Natural killer cell (primary cell): ENCODE measurements around the gene CXCR6. TPM values are rescaled to one million over a fixed set of nuclear protein-coding genes. Genes with fewer than 3 reads are reported as not detected.

Experiments
- ATAC-seq, 3 donors: fragments of 150-1000 bp in 2 of 3; fragments of 200-7000 bp in 1 of 3; cut with Tn5 transposase; 1 replicate in 1 of 3; 2 replicates in 2 of 3; pipeline ENCODE4 v1.10.0; 2021; ENCODE audit warnings: mild to moderate bottlenecking in 2 of 3, moderate library complexity in 2 of 3
- DNase-seq, 2 donors: peaks; one replicate each; pipeline versions ENCODE4 v3.0.0 to v3.0.0-alpha.2; 2013 to 2021; ENCODE audit warnings: mixed read lengths in 1 of 2
- H3K27ac ChIP-seq: one replicate; pipeline ENCODE4 v1.5.1; 2013; ENCODE audit warnings: mild to moderate bottlenecking, low read length
- H3K27me3 ChIP-seq: one replicate; pipeline ENCODE4 v1.6.1; 2013; ENCODE audit warnings: low read length; ENCODE audit not compliant: control insufficient read depth, insufficient read depth
- H3K36me3 ChIP-seq: one replicate; pipeline ENCODE4 v1.6.1; 2013; ENCODE audit warnings: low read length; ENCODE audit not compliant: control insufficient read depth, insufficient read depth
- H3K4me1 ChIP-seq: one replicate; pipeline ENCODE4 v1.6.1; 2013; ENCODE audit warnings: low read length; ENCODE audit not compliant: control insufficient read depth, insufficient read depth
- H3K4me3 ChIP-seq: one replicate; pipeline ENCODE4 v1.5.1; 2013; ENCODE audit warnings: low read length
- H3K9me3 ChIP-seq: one replicate; pipeline ENCODE4 v1.6.1; 2013; ENCODE audit warnings: low read length; ENCODE audit not compliant: control insufficient read depth, insufficient read depth
- H3K27ac Mint-ChIP-seq, 2 donors: one replicate each; pipeline ENCODE4 v1.8.0; 2022; ENCODE audit warnings: mild to moderate bottlenecking in 2 of 2, mixed read lengths in 2 of 2, moderate library complexity in 1 of 2
- H3K27me3 Mint-ChIP-seq, 2 donors: one replicate each; pipeline ENCODE4 v1.8.0; 2022; ENCODE audit warnings: low read depth in 2 of 2, mixed read lengths in 2 of 2
- H3K36me3 Mint-ChIP-seq: one replicate; pipeline ENCODE4 v1.8.0; 2022; ENCODE audit warnings: mixed read lengths
- H3K4me1 Mint-ChIP-seq, 2 donors: one replicate each; pipeline ENCODE4 v1.8.0; 2022; ENCODE audit warnings: mixed read lengths in 2 of 2
- H3K4me3 Mint-ChIP-seq: one replicate; pipeline ENCODE4 v1.8.0; 2022; ENCODE audit warnings: mild to moderate bottlenecking, moderate library complexity, mixed read lengths
- H3K9me3 Mint-ChIP-seq, 2 donors: one replicate each; pipeline ENCODE4 v1.8.0; 2022; ENCODE audit warnings: mixed read lengths in 2 of 2
- WGBS: methylation state at CpG from one replicate; pipeline ENCODE4 v1.1.7; 2013; ENCODE audit warnings: missing lambda C conversion rate; ENCODE audit not compliant: insufficient coverage; 5-methylcytosine and 5-hydroxymethylcytosine counted together
- intact Hi-C: fragments of 100-400 bp; cut with micrococcal nuclease; formaldehyde crosslinking; loops from one replicate; pipeline ENCODE4 v1.14.2; 2022
- total RNA-seq, 4 donors: library from RNA; stranded (reverse); fragments of 120-200 nt in 1 of 4; gene quantifications; one replicate each; pipeline versions ENCODE4 v1.2.3 to v1.2.4, GENCODE V29; 2013 to 2022
- TF ChIP-seq, protein P1 (sequence below): fragments of 200-600 bp; IDR thresholded peaks from one replicate; pipeline ENCODE4 v1.8.0; 2022; ENCODE audit warnings: antibody characterized with exemption

Gene CXCR6
- total RNA-seq, 3 donors from 2014 or later (not counting 1 experiment from before 2014, with no cell fraction given) = 0.95 to 2.1 (median 1.7) TPM

DNA sequence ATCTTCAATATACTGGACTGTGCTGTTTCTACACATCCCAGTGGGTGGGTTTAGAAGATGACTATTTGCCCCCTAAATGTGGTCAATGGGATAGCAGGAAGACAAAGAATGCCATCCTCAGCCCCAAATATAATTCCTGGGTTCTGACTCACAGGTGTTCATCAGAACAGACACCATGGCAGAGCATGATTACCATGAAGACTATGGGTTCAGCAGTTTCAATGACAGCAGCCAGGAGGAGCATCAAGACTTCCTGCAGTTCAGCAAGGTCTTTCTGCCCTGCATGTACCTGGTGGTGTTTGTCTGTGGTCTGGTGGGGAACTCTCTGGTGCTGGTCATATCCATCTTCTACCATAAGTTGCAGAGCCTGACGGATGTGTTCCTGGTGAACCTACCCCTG is 3.0 kb downstream of the CXCR6 start:
- H3K36me3 Mint-ChIP-seq = no peaks in the 10 kb centered on the region
- Histone ChIP-seq H3K36me3 (peaks cover 47% of the 10 kb centered on the region), H3K4me3 (no peak overlapping the region), H3K27me3 (no peaks in the 10 kb centered on the region), H3K9me3 (no peaks in the 10 kb centered on the region), H3K4me1 (peaks cover 79% of the 10 kb centered on the region), H3K27ac (peak overlapping the region; percentile 59)
- no peak for ATAC-seq
- 83% methylated on average over 1 of the region's 1 CpG for WGBS
- intact Hi-C loops = no loop called here
- no peaks in the 10 kb centered on the region for H3K27me3 Mint-ChIP-seq
- H3K27ac Mint-ChIP-seq = no peak overlapping the region
- TF ChIP-seq, protein P1, sequence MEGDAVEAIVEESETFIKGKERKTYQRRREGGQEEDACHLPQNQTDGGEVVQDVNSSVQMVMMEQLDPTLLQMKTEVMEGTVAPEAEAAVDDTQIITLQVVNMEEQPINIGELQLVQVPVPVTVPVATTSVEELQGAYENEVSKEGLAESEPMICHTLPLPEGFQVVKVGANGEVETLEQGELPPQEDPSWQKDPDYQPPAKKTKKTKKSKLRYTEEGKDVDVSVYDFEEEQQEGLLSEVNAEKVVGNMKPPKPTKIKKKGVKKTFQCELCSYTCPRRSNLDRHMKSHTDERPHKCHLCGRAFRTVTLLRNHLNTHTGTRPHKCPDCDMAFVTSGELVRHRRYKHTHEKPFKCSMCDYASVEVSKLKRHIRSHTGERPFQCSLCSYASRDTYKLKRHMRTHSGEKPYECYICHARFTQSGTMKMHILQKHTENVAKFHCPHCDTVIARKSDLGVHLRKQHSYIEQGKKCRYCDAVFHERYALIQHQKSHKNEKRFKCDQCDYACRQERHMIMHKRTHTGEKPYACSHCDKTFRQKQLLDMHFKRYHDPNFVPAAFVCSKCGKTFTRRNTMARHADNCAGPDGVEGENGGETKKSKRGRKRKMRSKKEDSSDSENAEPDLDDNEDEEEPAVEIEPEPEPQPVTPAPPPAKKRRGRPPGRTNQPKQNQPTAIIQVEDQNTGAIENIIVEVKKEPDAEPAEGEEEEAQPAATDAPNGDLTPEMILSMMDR = no peak
- DNase-seq = peak in 1 of 2 donors; percentile 43
- H3K4me1 Mint-ChIP-seq = peaks cover 47 to 59% of the 10 kb centered on the region in 2 donors
- no peaks in the 10 kb centered on the region for H3K9me3 Mint-ChIP-seq
- H3K4me3 Mint-ChIP-seq = no peak overlapping the region

DNA sequence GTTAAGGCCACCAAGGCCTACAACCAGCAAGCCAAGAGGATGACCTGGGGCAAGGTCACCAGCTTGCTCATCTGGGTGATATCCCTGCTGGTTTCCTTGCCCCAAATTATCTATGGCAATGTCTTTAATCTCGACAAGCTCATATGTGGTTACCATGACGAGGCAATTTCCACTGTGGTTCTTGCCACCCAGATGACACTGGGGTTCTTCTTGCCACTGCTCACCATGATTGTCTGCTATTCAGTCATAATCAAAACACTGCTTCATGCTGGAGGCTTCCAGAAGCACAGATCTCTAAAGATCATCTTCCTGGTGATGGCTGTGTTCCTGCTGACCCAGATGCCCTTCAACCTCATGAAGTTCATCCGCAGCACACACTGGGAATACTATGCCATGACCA is 3.6 kb downstream of the CXCR6 start:
- Histone ChIP-seq H3K4me1 (peaks cover 85% of the 10 kb centered on the region), H3K4me3 (no peak overlapping the region), H3K27me3 (no peaks in the 10 kb centered on the region), H3K9me3 (no peaks in the 10 kb centered on the region), H3K27ac (peak overlapping the region; percentile 9), H3K36me3 (peaks cover 52% of the 10 kb centered on the region)
- peak in 1 of 2 donors; percentile 38 for DNase-seq
- no peak overlapping the region for H3K27ac Mint-ChIP-seq
- 55% methylated on average over 3 of the region's 3 CpGs for WGBS
- H3K9me3 Mint-ChIP-seq = no peaks in the 10 kb centered on the region
- H3K27me3 Mint-ChIP-seq = no peaks in the 10 kb centered on the region
- ATAC-seq = no peak
- intact Hi-C loops = no loop called here
- H3K36me3 Mint-ChIP-seq = no peaks in the 10 kb centered on the region
- TF ChIP-seq, protein P1 = no peak
- no peak overlapping the region for H3K4me3 Mint-ChIP-seq
- H3K4me1 Mint-ChIP-seq = peaks cover 53 to 65% of the 10 kb centered on the region in 2 donors

DNA sequence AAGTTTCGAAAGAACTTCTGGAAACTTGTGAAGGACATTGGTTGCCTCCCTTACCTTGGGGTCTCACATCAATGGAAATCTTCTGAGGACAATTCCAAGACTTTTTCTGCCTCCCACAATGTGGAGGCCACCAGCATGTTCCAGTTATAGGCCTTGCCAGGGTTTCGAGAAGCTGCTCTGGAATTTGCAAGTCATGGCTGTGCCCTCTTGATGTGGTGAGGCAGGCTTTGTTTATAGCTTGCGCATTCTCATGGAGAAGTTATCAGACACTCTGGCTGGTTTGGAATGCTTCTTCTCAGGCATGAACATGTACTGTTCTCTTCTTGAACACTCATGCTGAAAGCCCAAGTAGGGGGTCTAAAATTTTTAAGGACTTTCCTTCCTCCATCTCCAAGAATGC is 4.1 kb downstream of the CXCR6 start:
- intact Hi-C loops = no loop called here
- Mint-ChIP-seq H3K36me3 (no peaks in the 10 kb centered on the region), H3K27ac (peak overlapping the region in 1 of 2 donors; percentile 44), H3K4me1 (peaks cover 58 to 66% of the 10 kb centered on the region in 2 donors), H3K4me3 (no peak overlapping the region), H3K27me3 (no peaks in the 10 kb centered on the region), H3K9me3 (no peaks in the 10 kb centered on the region)
- Histone ChIP-seq H3K4me3 (no peak overlapping the region), H3K36me3 (peaks cover 54% of the 10 kb centered on the region), H3K9me3 (no peaks in the 10 kb centered on the region), H3K27me3 (no peaks in the 10 kb centered on the region), H3K27ac (peak overlapping the region; percentile 0), H3K4me1 (peaks cover 85% of the 10 kb centered on the region)
- WGBS = 92% methylated on average over 3 of the region's 3 CpGs
- DNase-seq (no peak), ATAC-seq (no peak)
- TF ChIP-seq, protein P1 = no peak

DNA sequence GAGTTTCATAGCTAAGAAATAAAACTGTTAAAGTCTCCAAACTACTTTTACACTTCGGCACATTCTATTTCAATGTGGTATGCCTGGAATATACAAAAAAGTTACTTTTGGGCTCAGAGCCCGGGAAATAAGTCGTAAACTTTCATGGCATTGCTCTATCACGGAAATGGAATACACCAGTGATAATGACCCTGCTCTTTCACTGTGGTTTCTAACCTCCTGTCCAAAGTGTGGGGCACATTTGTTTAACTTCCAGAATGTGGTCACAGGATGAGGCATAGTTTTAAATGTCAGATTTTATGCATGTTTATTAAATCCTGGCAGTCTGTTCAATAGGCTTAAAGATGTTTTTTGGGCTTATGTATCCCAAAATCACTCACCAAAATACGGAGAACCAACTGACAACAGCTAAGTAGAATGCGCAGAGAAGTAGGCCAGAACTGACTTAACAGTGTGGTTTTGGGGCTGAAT is 5.1 kb downstream of the CXCR6 start:
- peak overlapping the region; percentile 67 for H3K27ac ChIP-seq
- no peaks in the 10 kb centered on the region for H3K9me3 ChIP-seq
- ATAC-seq (no peak), DNase-seq (no peak)
- Mint-ChIP-seq H3K27me3 (no peaks in the 10 kb centered on the region), H3K27ac (no peak overlapping the region), H3K4me1 (peaks cover 59 to 61% of the 10 kb centered on the region in 2 donors), H3K9me3 (no peaks in the 10 kb centered on the region), H3K36me3 (peaks cover 7% of the 10 kb centered on the region), H3K4me3 (no peak overlapping the region)
- intact Hi-C loops = no loop called here
- no peak overlapping the region for H3K4me3 ChIP-seq
- peaks cover 81% of the 10 kb centered on the region for H3K4me1 ChIP-seq
- no peaks in the 10 kb centered on the region for H3K27me3 ChIP-seq
- H3K36me3 ChIP-seq = peaks cover 63% of the 10 kb centered on the region
- WGBS = 62% methylated on average over 6 of the region's 6 CpGs
- TF ChIP-seq, protein P1 = no peak
